ENCODE results near the gene SHISA9.
"Not testable (repeated sequence)": the region's sequence is repeated elsewhere in the genome, so short reads cannot be mapped to it uniquely, and the experiment has no call there.

SHISA9 gene

DNA sequence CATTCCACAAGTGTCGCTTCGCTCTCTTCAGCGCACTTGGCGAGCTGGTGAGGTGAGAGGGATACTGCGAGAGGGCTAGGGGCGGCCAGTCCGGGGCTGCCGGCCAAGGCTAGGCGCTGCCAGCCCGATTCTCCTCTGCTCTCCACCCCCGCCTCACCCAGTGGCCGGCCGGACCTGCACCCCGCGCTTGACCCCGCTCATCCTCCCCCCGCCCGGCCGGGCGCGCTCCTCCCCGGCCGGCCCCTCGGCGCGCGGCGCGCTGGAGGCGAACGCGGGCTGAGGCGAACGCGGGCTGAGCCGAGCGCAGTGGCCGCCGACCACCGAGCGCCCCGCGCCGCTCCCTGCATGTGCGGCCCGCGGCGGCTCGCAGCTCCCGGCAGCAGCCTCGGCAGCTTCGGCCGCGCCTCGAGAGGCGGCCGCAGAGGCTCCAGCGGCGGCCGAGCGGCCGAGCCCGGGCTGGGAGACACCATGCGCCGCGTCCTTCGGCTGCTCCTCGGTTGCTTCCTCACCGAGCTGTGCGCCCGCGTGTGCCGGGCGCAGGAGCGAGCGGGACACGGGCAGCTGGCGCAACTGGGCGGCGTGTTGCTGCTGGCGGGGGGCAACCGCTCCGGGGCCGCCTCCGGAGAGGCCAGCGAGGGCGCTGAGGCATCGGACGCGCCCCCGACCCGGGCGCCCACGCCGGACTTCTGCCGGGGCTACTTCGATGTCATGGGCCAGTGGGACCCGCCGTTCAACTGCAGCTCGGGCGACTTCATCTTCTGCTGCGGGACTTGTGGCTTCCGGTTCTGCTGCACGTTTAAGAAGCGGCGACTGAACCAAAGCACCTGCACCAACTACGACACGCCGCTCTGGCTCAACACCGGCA is at the start of gene SHISA9:
Gene SHISA9, plus strand, starts transcription at position 2 of the 865 bp plus-strand sequence.
- DNase-seq: no peak

DNA sequence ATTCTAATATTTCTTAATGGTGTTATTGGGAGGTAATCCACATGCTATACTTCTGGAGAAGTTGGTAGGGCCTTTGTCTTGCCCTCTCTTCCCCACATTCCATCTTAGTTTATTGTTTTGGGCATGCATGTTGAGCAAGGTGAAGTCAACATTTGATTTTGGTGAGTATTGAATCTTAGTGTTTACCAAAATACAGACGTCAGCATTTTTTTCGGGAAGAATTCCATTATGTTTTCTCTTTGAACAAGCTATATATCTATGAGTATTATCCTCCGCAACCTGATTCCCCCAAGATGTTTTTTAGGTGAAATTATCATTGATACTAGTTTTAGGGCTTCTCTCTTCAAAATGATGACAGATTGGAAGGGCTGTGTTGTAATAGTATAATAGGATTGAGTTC is 47.4 kb upstream of the SHISA9 start:
- DNase-seq: no peak

- not testable (repeated sequence) for DNase-seq
Observed at GRCh38 chr16:12857435-12857834, 44.0 kb upstream of the SHISA9 start.

DNA sequence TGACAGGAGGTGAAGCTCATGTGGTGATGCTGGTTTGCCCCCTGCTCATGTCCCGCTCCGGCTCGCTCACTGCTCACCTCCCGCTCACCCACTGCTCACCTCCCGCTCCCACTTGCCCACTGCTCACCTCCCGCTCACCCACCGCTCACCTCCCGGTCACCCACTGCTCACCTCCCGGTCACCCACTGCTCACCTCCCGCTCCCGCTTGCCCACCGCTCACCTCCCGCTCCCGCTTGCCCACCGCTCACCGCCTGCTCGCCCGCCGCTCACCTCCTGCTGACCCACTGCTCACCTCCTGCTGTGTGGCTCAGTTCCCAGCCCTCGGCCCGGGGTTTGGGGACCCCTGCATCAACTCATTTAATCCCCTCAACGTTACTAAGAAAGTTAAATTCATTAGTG is 39.1 kb upstream of the SHISA9 start:
- no peak for DNase-seq

- no peak for DNase-seq
Observed at GRCh38 chr16:12862941-12863340, 38.5 kb upstream of the SHISA9 start.

- DNase-seq: no peak
Observed at GRCh38 chr16:12866981-12867551, 34.3 kb upstream of the SHISA9 start.

DNA sequence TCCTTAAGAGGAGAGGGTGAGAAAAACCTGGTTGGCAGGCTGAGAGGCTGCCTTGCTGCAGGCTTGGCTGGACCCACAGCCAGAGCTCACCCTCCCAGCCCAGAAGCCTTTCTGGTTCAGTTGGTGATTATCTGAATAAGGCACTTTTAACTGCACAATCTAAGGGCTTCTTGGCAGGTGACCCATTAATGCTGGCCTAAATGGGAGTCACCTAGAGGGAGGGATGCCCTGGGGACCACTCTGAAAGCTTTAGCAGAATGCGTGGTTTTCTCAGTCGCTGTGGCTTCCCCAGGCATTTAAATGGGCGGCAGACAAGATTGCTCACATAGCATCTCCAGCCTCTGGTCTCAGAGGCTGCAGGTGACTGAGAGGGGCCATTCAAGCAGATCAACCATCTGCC is 33.2 kb upstream of the SHISA9 start:
- no peak for DNase-seq

GRCh38 chr16:12868788-12869187 is 32.6 kb upstream of the SHISA9 start:
- DNase-seq: no peak

GRCh38 chr16:12869698-12870427 is 31.5 kb upstream of the SHISA9 start:
- DNase-seq: no peak

DNA sequence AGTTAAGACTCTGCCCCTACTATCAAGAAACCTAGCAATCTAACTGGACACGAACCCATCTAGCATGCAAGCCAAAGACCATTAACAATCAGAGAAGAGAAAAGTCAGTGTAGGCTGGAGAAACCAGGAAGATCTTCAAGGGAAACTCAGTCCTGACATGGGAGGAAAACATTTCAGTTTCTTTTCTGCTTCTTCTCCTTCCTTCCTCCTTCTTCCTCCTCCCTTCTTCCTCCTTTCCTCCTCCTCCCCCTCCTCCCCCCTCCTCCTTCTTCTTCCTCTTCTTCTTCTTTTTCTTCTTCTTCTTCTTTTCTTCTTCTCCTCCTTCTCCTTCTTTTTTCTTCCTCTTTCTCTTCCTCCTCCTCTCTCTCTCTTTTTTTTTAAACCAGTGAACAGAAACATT is 29.6 kb upstream of the SHISA9 start:
- DNase-seq: no peak

DNA sequence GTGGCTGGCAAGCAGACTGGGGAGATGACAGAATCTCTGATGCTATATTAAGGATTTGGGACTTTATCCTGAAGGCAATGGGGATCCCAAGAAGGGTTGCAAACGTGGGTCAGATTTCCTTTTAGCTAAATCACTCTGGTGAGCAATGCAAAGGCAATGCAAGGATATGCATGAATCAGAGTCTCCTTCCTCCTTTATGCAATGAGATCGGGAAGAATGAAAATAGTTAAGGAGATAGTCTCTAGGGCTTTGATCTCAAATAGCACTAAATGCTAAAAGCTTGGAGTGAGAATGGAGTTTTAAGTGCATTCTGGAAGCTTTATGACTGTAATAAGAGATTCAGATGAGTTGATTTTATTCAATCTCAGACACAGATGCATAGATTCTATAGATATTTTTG is 27.2 kb upstream of the SHISA9 start:
- no peak for DNase-seq

DNA sequence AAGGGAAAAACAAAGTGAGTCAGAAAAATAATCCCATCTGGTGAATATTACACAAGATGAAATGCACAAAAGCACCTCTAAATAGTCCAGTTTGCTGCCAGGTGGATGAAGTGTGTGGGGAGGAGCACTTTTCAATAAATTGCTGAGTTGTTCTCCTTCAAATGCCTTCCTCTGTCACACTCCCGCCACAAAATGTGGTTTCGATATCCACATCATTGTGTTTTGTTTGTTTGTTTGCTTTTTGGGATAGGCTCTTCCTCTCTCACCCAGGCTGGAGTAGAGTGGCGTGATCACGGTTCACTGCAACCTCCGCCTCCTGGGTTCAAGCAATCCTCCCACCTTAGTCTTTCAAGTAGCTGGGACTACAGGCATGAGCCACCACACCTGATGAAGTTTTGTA is 24.6 kb upstream of the SHISA9 start:
- DNase-seq: no peak

DNA sequence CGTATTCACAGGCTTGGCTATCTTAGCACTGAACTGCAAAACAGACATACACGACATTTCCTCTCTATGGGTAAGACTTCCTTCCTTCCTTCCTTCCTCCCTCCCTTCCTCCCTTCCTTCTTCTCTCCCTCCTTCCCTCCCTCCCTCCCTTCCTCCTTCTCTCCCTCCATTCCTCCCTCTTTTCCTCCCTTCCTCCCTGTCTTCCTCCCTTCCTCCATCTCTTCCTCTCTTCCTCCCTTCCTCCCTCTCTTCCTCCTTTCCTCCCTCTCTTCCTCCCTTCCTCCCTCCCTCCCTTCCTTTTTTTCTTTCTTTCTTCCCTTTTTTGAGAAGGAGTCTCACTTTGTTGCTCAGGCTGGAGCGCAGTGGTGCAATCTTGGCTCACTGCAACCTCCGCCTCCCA is 22.4 kb upstream of the SHISA9 start:
- no peak for DNase-seq

- no peak for DNase-seq
Observed at GRCh38 chr16:12879812-12880211, 21.6 kb upstream of the SHISA9 start.

DNA sequence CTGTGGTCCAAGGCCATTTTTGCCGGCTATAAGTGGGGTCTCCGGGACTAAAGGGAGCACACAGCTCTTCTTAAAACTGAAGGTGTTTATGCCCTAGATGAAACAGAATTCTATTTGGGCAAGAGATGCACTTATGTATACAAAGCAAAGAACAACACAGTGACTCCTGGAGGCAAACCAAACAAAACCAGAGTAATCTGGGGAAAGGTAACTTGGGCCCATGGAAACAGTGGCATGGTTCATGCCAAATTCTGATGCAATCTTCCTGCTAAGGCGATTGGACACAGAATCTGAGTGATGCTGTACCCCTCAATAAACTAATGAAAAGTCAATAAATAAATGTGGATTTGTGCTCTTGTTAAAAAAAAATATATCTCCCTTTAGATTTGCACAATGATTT is 20.2 kb upstream of the SHISA9 start:
- no peak for DNase-seq

DNA sequence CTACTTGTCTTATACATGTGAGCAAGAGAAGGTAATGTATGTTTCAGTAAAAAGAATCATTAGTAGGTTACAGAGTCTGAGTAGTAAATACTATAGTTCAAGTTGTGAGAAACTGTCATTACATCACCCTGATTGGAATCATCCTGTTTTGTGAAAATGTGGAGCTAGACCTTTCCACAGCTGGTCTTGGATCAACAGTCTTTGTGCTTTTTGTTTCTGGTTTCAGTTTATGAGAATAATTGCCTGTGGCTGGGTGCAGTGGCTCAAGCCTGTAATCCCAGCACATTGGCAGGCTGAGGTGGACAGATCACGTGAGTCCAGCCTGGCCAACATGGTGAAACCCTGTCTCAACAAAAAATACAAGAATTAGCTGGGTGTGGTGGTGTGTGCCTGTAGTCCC is 19.7 kb upstream of the SHISA9 start:
- no peak for DNase-seq

DNA sequence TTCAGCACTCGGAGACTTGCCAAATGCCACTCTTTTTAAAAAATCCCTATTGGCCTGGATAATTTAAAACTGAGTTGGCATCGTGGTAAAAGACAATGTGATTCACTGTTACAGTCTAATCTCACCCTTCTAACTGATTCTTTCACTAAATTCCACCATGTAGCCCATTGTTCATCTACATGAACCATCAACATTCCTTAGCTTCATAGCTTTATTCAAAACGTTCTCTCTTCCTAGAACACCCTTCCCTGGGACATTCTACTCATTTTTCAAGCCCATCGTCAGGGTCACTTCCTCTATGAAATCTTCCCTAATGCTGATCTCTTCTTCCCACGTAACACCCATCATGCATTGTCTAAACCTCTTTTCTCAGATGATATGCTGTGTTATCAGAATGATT is 15.7 kb upstream of the SHISA9 start:
- DNase-seq: no peak

DNA sequence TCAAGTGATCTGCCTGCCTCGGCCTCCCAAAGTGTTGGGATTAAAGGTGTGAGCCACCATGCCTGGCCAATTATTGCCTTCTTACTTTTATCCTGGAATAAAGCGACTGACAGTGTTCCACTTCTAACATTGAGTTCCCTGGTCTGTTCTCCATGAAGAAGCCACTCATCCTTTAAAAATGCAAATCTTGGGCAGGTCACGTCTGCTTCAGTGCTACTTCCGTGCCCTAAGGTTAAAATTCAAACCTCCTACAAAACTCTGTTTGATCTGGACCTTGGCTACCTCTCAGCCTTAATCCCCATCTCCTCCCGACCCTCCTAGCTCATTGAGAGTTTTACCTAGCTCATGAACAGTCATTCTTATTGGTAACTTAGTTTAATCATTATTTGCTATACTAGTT is 9.6 kb upstream of the SHISA9 start:
- no peak for DNase-seq

GRCh38 chr16:12893050-12893750 is 8.2 kb upstream of the SHISA9 start:
- no peak for DNase-seq

GRCh38 chr16:12896562-12896961 is 4.8 kb upstream of the SHISA9 start:
- no peak for DNase-seq

- DNase-seq: no peak
Observed at GRCh38 chr16:12898551-12898950, 2.8 kb upstream of the SHISA9 start.

DNA sequence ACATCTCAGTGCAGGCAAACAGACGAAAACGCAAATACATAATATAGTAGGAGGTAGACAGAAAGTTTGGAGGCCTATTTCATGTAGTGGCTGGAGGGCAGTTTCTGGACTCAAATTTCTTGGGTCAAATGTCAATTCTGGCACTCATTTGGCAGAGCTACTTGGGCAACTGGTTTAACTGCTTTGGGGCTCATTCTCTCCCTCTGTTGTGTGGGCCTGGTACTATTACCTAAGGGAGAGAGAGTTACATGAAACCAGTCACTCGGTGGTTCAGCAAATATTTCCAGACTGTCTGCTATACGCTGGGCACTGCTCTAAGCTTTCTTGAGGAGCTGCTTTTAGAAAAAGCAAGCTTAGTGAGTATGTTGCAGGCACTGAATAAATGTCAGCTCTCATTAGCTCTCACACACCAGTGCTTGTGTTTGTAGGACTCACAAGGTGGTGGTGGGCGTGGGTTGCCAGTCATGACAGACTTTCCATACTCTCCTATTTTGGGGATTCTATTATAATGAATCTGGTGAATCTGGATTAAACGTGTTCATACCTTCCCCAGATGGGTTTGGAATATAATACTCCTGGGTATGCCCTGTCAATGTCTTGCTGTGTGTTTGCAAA is 1.8 kb upstream of the SHISA9 start:
- no peak for DNase-seq

GRCh38 chr16:12900156-12900555 is 1.2 kb upstream of the SHISA9 start:
- DNase-seq: no peak
